Stimulated activated CD4-positive, alpha-beta T cell treated with anti-CD3 and anti-CD28 coated beads, Interleukin-4, amount 100 ng/mL, for 1 hour (primary cell): Measurements from ENCODE around the gene TUBAL3.

Experiments
- DNase-seq: peaks from one replicate; pipeline ENCODE4 v3.0.0-alpha.2; 2020

The TUBAL3 gene

GRCh38 chr10:5404208-5405041, at the start of gene TUBAL3:
Gene TUBAL3 (minus strand): TSS chr10:5404828. CDS start chr10:5404792, 36 bp downstream.
- DNase-seq: no peak

- DNase-seq: no peak
These were observed 49.3 kb upstream of the TUBAL3 start for GRCh38 chr10:5453749-5454489.

DNA sequence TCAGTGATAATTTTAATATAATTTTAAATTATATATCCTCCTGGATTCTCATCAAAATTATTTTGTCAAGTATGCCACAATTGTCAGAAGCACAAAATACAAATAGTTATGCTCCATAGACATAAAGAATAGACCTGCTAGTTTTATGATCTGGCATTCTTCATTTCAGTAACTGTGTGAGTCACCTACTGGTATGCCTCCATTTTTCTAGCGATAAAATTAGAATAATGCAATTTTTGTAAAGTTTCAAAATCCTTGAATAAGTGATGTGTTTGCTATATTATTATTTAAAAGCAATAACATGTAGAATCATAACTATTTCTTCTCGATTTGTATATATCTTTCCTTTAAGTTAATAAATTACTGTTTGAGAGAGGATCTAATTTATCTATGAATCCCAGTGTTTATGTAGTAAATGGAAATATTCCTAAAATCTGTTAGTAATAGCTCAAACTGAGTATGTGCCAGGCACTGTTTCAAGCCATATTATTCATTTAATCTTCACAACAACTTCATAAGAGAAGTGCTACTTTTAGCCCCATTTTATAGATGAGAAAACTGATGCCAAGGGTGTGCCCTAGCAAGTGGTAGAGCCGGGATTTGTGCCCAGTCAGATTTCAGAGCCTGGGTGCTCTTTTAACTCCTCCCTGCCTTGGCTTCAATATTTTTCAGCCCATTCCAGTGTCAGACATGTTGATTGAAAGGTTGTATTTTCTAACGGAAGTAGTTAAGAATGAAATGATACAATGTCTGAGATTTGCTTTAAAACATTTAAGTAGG, 46.2 kb upstream of the TUBAL3 start:
- no peak for DNase-seq

GRCh38 chr10:5449823-5450222, 45.2 kb upstream of the TUBAL3 start:
- DNase-seq: no peak

- DNase-seq: no peak
These were observed 44.6 kb upstream of the TUBAL3 start for GRCh38 chr10:5449227-5449626.

- no peak for DNase-seq
These were observed 43.8 kb upstream of the TUBAL3 start for GRCh38 chr10:5448333-5449001.

DNA sequence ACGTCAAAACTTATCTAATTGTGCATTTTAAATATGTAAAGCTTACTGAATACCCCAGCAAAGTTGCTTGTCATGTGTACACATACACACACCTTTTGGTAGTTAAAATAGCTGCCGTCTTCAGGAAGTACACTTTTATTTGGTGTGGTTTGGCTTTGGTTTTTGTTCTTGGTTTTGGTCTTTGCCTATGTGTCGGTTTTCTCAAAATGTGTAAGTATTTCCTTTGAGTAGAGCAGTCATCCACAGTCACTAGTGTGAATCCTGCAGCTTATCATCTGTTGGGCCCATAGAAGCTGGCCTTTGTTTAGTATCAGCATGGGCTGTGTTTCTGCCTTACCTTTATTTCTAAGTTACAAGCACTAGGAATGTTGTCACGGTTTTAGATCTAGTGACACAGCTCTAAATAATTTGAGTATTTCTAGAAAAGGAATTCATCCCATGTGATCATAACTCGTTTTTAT, 43.0 kb upstream of the TUBAL3 start:
- no peak for DNase-seq

GRCh38 chr10:5447056-5447455, 42.4 kb upstream of the TUBAL3 start:
- DNase-seq: no peak

GRCh38 chr10:5446390-5446926, 41.8 kb upstream of the TUBAL3 start:
- DNase-seq: peak; percentile 84

- DNase-seq: no peak
These were observed 40.4 kb upstream of the TUBAL3 start for GRCh38 chr10:5445006-5445405.

GRCh38 chr10:5443429-5443828, 38.8 kb upstream of the TUBAL3 start:
- DNase-seq: no peak

DNA sequence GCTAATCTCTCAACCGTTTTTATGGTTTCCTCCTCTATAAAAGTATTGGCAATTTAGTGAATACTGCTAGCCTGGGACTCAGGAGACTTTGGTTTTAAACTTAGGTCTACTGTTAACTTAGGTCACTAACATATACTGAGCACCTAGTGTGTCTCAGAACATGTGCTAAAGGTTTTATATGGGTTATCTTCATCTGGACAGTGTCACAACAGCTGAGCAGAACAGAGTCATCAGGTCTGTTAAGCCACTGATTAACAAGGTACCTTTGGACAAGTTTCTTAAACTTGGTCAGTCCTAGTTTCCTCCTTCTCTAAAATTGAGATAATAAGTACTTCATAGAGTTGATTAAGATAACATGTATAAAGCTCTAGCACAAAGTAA, 38.4 kb upstream of the TUBAL3 start:
- no peak for DNase-seq

- no peak for DNase-seq
These were observed 37.7 kb upstream of the TUBAL3 start for GRCh38 chr10:5442065-5442989.

GRCh38 chr10:5441106-5441505, 36.5 kb upstream of the TUBAL3 start:
- no peak for DNase-seq

GRCh38 chr10:5440206-5440605, 35.6 kb upstream of the TUBAL3 start:
- DNase-seq: no peak

GRCh38 chr10:5435328-5435727, 30.7 kb upstream of the TUBAL3 start:
- DNase-seq: no peak

- DNase-seq: no peak
These were observed 29.6 kb upstream of the TUBAL3 start for GRCh38 chr10:5434017-5434753.

GRCh38 chr10:5433182-5433581, 28.6 kb upstream of the TUBAL3 start:
- DNase-seq: no peak

- no peak for DNase-seq
These were observed 23.5 kb upstream of the TUBAL3 start for GRCh38 chr10:5428133-5428532.

DNA sequence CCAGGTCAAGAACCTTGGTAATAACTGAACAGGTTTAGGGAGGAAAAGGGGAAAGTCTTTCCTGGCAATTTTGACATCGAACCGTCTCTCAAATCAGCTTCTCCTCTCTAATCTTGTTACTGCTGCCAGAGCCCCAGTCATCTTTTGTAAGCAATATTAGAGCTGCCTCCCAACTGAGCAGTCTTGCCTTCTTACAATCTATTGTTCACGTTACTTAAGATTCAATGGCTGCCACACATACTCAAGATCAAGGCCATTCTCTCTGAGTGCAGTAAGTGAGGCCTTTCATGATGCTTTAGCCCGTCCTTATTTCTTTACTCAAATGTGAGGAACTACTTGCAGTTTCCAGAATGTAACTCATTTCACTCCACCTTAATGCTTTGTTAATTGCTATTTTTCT, 20.1 kb upstream of the TUBAL3 start:
- DNase-seq: no peak

DNA sequence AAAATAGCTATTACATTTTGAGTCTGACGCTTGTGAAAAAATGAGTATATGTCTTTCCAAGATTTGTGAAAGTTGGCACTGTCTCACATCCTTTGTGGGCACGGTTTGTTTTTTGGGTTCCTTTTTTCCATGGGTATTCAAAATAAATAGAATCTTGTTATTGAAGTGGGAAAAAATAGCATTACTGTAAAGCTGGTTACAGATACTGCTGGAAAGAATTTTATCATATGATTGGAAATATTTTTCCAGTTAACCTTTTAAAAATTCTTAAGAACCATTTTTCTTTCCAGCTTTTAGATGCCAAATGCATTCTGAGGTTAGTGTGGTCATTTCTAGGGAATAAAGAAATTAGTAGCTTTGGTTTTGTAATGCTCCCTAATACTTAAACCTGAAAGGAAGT, 19.1 kb upstream of the TUBAL3 start:
- no peak for DNase-seq
